ENCODE data around the gene SLC11A2.

- no peak for TF ChIP-seq CTCF (IDR thresholded peaks at IDR 0.05)
- no peak for TF ChIP-seq EP300 (IDR thresholded peaks at IDR 0.05)
- no peak for TF ChIP-seq POLR2A (IDR thresholded peaks at IDR 0.05; ENCODE audit: low read depth)
Measured at GRCh38 chr12:51023625-51024382, 2.4 kb downstream of the SLC11A2 start.
